Heart left ventricle (tissue), 13 donors: Measurements from ENCODE around the gene TUBA4A.

Experiments used
- CTCF ChIP-seq, 12 donors: fragments of 200-600 bp; sonication (generic) in 4 of 12; IDR thresholded peaks; one replicate each; pipeline versions ENCODE4 v1.5.0 to v1.8.0; 2018 to 2022; ENCODE audit warnings: antibody characterized with exemption in 12 of 12, mild to moderate bottlenecking in 5 of 12
- POLR2A ChIP-seq, 2 donors: fragments of 450-650 bp; IDR thresholded peaks; one replicate each; pipeline ENCODE4 v1.6.1; 2017; ENCODE audit warnings: antibody characterized with exemption in 2 of 2, mild to moderate bottlenecking in 2 of 2, moderate library complexity in 2 of 2
- donor health status: ischemic (EF 13 %, LVEDD 7.1; RV severe dilation, severe dysfunction).
- donor health status: DM: no; HTN: yes; CAD: no.
- donor health status: DM: no; HTN: no; CAD: no.
- donor health status: ischemic (EF 25% LVEDD 6.9; RV normal size, moderate dysfunction).
- donor health status: ischemic (EF 25% LVEDD 5.7; RV mildly dilated, moderate dysfunction).
- donor health status: ischemic (EF 35%, LVEDD 5.7; RV mildly dilated, moderate dysfunction).
- donor health status: nonischemic (EF 11% LVEDD 7.7; RV severe dilation, severe dysfunction).
- donor health status: DM: yes; HTN: yes; CAD: no.
- donor health status: PGD.
- donor health status: ischemic (EF 29% LVEDD 5.4; RV normal size, mild dysfunction).
- donor health status: nonischemic (EF 23%, LVEDD 6.1; RV moderate dilation, normal function).

GRCh38 chr2:219300022-219300421 lies 46.3 kb upstream of the TUBA4A start:
- no peak for TF ChIP-seq CTCF (IDR thresholded peaks at IDR 0.05)
- TF ChIP-seq POLR2A (IDR thresholded peaks at IDR 0.05), result no peak
